HG03558 (cell line): ENCODE measurements around the gene UBR3.
"Not testable (repeated sequence)": the region's sequence is repeated elsewhere in the genome, so short reads cannot be mapped to it uniquely, and the experiment has no call there.

ENCODE experiments used
- ATAC-seq: cut with Tn5 transposase; IDR thresholded peaks from one replicate; pipeline ENCODE4 v1.9.1; 2021; ENCODE audit warnings: moderate number of reproducible peaks; ENCODE audit not compliant: unreplicated experiment; ENCODE audit errors: extremely low read depth

The UBR3 gene

DNA sequence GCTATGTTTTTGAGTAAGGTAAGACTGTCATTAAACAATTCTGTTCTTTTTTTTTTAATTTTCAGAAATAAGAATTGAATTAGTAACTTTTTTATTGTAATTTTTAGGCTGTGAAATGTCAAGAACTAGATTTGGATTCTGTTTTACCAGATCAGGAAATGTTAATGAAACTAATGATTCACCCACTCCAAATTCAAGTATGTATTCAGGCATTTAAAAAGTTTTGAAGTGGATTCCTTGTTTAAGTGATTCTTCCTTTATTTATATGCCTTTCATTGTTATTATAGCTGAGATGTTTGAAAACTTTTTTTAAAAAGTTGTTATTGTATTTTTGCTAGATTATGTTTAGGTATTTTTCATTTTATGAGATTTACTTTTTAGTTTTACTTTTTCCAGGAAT lies 96.7 kb downstream of the UBR3 start:
- no peak for ATAC-seq

DNA sequence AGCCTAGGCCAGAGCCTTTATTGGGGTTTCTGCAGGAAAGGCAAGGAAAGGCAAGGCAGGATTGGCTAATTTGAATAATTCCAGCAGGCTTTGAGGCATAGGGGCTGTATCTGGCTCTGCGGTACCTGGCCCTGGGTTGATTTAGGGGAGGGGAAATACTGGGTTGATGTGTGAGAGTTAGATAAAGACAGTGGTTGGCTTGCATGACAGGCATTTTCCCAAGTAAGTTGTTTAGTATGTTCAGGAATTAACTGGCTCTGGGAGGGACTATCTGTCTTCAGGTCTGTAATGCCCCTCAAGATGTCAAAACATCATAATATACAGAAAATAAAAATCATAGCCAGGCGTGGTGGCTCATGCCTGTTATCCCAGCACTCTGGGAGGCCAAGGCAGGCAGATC lies 98.7 kb downstream of the UBR3 start:
- no peak for ATAC-seq

DNA sequence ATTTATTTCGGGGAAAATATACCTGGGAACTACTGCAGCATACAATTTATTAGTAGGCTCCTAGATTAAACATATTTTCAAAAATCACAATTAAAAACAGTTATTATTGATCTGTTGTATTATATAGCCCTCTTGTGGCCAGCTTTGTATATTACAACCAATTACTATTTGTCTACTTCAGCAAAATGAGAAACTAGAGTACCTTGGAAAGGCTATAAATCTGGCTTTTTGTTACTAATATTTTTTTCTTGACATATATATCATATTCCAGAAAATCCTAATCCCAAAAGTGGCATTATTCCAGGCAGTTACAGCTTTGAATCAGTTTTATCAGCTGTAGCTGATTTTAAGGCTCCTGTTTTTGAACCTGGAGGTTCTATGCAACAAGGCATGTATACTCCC lies 101.2 kb downstream of the UBR3 start:
- no peak for ATAC-seq

DNA sequence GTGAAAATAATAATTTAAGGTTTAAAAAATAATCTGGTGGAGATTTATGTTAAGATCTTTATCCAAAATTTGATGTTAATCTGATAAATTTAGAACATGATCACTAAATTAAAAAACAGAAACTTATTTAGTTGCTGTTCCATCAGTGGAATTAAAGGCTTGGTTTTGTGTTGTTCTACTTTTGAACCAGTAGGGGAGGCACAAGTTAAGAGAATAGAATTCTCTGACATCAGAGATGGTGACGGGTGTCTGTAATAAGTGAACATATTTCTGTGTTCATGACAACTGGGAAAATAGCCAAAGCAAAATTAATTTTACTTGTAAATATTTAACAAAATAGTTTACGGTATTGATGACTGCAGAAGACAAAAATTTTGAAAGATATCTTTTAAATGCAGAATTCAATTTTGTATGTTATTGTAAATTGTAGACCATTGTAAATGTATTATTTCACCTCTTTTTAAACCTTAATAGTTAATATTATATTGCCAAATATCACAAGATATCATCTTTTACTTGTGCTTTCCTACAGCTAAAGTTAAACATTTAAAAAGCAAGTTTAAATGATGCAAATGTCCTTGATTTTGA lies 106.0 kb downstream of the UBR3 start:
- ATAC-seq = no peak

DNA sequence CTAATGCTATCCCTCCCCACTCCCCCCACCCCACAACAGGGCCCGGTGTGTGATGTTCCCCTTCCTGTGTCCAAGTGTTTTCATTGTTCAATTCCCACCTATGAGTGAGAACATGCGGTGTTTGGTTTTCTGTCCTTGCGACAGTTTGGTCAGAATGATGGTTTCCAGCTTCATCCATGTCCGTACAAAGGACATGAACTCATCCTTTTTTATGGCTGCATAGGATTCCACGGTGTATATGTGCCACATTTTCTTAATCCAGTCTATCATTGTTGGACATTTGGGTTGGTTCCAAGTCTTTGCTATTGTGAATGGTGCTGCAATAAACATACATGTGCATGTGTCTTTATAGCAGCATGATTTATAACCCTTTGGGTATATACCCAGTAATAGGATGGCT lies 109.4 kb downstream of the UBR3 start:
- ATAC-seq = not testable (repeated sequence)

DNA sequence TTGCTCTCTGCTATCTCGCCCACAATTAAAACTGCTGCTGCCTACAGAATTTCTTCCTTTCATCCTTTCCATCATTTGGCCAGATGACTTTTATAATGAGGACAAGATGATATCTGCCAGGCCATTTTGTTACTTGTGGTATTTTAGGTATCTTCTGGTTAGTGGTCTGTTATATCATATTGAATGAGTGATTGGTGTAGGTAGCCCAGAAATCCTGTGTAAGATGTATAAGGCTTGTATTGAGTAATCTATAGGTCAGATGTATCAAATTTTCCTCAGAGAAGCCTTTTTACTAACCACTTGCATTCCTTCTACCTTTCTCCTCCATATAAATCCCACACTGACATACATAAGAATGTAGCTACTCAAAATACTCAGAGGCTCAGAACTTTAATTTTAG lies 118.3 kb downstream of the UBR3 start:
- ATAC-seq = no peak

DNA sequence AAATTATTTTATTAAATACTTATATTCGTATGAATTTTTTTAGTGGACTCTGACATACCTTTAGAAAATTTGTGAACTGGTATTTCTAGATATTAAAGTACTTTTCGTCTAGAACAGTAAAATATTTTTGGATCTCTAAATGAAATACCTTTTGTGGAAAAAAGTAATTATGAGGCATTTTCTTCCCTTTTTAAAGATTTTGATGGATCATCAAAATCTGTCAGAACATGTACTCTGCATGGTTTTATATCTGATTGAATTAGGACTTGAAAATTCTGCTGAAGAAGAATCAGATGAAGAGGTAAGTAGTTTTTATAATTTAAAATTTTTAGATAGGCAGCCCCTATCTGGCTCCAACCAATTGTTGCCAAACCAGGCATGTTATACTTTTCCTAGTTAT lies 118.8 kb downstream of the UBR3 start:
- no peak for ATAC-seq

DNA sequence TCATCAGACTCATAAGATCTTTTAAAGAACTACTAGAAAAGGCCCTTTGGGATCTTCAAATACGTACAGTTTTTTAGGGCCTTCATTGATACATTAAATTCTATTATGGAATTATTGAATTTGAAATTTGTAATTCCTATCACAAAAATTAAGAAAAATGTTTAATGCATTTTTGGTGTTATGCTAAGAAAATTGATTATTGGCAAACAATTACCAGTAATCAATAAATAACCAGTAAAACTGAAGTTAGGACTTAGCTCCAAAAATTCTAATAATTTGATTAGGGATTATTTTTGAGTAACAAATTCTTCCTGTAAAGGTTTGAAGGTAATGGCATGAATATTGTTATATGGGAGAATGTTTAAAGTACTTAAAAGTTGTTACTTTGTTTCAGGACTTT lies 119.3 kb downstream of the UBR3 start:
- ATAC-seq = no peak

DNA sequence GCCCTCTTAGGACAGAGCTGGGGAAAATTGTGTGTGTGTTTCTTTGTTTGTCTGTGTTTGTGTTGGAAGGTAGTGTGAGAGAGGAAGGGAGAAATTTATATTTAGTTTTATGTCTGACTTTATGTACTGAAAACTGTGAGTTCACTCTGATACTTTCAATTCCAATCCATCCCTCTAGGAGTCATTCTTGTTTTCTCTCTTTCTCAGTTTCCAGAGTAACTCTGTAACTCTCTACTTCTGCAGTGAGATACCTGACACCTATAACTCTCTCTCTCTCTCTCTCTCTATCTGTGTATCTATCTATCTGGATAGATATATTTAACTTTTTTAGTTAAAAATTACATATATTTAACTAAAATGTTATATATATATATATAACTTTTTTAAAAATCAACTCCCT lies 128.7 kb downstream of the UBR3 start:
- no peak for ATAC-seq

DNA sequence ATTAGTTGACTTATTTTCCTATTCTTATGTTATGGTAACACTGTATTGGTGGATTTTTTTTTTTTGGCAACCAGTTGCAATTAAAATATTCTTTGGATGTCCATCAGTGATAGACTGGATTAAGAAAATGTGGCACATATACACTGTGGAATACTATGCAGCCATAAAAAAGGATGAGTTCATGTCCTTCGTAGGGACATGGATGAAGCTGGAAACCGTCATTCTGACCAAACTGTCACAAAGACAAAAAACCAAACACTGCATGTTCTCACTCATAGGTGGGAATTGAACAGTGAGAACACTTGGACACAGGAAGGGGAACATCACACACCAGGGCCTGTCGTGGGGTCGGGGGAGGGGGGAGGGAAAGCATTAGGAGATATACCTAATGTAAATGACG lies 130.0 kb downstream of the UBR3 start:
- ATAC-seq = not testable (repeated sequence)

DNA sequence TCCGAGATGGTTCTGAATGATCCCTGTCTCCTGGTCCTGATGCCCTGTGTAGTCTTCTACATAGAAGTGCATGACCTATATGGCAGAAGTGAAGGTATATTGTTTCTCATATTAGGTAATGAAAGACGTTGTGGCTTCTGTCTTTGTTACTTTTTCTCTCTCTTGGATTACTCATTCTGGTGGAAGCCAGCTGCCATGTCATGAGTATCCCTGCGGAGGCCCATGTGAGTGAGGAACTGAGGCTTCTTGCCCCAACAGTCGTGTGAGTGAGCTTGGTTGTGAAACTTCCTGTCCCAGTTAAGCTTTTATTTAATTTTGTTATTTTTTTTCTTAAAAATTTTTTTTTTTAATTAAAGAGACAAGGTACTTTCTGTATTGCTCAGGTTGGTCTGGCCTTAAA lies 134.7 kb downstream of the UBR3 start:
- ATAC-seq = no peak

DNA sequence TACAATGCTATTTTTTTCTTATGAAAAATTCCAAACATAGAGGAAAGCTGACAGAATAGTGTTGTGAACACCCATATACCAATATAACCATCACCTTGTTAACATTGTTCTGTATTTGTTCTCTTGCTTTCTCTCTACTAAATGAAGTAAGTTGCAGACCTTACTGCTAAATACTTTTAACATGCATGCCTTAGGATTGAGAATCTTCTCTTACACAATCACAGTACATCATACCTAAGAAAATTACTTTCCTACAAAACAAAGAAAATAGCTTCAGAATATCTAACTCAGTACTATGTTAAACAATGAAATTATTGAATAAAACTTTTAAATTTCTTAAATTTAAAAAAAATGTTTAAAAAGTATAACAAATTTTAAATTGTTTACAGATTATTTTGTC lies 136.5 kb downstream of the UBR3 start:
- no peak for ATAC-seq

DNA sequence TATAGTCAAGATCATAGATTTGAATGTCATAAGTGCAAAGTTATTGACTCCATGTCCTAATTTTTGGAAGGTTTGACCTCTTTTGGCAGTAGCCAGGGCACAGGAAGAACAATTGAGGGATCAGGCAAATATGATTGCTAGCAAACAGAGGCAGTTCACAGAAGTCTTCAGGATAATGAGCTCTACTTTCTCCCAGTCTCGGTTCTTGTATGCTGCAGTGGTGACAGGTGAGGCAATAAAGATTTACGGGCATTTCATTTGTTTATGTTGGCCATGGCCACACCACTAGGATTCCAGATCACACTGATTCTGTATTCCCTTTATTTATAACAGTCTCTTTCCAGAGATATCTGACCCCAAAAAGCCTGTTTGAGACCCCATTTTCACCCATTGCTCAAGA lies 137.5 kb downstream of the UBR3 start:
- no peak for ATAC-seq

DNA sequence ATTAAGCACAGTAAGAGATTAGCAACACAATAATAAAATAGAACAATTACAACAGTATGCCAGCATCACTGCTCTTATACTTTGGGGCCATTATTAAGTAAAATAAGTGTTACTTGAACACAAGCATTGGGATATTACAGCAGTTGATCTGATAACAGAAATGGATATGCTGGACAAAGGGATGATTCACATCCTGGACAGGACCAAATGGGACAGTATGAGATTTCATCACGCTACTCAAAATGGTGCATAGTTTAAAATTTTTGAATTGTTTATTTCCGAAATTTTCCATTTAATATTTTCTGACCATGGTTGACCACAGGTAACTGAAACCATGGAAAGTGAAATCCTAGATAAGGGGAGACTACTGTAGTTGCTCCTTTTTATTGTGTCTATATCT lies 138.2 kb downstream of the UBR3 start:
- ATAC-seq = no peak

DNA sequence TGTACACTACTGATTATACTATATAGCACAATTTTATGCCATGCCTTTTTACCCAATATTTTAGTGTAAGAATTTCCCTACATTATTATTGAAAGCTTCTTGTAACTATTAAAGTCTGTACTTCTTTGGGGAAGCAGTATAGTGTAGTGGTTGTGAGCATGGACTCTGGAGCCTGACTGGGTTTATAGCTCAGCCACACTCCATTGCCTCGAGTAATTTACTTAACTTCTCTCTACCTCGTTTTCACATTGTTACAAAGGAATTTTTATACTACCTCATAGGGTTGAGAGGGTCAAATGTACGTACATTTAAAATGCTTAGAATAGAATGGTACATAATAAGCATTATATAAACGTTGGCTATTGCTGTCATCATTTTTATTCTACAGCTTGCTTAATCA lies 139.2 kb downstream of the UBR3 start:
- ATAC-seq = no peak

DNA sequence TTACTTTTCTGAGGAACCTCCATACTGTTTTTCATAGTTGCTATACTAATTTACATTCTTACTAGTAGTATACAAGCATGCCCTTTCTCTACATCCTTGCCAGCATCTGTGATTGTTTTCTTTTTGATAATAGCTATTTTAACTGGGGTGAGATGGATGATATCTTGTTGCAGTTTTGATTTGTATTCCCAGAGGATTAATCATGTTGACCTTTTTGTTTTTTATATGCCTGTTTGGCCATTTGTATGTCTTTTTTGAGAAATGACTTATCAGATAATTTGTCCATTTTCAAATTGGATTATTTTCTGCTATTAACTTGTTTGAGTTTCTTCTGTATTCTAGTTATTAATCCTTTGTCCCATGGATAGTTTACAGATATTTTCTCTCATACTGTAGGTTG lies 141.5 kb downstream of the UBR3 start:
- no peak for ATAC-seq

DNA sequence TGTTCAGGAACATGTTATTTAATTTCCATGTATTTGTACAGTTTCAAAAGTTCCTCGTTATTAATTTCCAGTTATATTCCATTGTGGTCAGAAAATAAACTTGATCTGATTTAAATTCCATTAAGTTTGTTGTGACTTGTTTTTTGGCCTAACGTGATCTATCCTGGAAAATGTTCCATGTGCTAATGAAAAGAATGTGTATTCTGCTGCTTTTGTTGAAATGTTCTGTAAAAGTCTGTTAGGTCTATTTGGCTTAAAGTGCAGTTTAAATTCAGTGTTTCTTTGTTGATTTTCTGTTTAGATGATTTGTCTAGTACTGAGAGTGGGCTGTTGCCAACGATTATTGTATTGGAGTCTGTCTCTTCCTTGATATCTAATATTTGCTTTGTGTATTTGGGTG lies 148.0 kb downstream of the UBR3 start:
- no peak for ATAC-seq

DNA sequence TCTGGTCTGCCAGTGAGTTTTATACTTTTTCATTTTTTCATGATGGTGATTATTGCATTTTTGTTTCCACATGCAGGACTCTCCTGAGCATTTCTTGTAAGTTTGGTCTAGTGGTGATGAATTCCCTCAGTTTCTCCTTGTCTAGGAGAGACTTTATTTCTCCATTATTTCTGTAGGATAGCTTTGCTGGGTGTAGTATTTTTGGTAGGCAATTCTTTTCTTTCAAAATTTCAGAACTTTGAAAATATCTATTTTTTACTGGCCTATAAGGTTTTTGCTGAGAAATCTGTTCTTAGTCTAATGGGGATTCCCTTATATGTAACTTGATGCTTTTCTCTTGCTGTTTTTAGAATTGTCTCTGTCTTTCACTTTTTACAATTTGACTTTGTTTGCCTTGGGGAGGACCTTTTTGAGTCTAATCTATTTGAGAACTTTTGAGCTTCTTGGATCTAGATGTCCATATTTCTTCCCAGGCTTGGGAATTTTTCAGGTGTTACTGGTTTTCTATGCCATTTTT lies 149.1 kb downstream of the UBR3 start:
- no peak for ATAC-seq

DNA sequence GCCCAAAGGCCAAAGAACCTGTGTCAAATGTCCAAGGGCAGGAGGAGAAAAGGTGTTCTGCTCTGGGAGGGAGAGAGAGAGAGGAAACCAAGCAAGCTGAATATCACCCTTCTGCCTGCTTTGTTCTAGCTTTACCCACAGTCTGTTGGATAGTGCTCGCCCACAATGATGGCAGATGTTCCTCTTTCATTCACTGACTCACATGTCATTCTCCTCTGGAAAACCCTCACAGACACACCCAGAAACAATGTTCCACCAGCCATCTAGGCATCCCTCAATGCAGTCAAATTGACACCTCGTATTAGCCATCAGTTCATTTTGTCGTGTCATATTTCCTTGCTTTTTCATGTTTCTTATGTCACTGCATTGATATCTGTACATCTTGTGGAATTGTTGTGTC lies 150.3 kb downstream of the UBR3 start:
- ATAC-seq = no peak

DNA sequence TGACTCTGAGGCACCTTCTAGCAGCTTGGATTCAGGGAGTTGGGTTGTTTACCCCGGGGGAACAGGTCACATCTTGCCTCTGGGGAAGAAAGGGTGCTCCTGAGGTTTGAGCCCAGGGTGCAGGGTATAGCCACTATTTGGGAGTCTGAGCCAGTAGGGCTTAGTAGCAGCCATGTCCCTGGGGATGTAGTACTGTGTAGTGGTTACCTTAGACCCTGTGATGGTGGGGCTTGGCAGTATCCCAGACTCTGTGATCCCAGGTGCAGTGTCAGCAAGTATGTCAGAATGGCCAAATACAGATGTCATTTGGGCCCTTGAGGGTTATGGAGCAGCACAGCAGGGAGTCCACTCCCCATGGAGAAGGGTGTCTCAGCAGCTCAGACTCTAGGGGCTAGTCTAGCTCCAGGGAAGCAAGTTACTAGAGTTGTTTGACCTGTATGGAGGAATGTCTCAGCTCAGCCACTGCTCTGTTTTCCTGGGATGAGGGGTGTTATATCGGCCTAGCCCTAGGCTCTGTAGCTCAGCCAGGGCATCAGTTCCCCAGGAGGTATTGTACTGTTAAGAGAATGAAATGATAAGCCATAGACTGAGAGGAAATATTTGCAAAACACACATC lies 151.3 kb downstream of the UBR3 start:
- ATAC-seq = no peak

DNA sequence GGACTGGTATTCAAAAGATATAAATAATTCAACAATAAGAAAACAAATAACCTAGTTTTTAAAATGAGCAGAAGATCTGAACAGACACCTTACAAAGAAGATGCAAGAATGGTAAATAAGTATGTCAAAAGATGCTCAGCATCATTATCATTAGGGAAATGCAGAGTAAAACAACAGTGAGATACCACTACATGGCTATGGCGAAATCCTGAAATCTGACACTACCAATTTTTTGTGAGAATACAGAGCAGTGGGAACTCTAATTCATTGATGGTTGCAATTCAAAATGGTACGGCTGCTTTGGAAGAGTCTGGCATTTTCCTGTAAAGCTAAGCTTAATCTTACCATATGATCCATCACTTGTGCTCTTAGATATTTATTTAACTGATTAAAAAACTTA lies 151.8 kb downstream of the UBR3 start:
- no peak for ATAC-seq

DNA sequence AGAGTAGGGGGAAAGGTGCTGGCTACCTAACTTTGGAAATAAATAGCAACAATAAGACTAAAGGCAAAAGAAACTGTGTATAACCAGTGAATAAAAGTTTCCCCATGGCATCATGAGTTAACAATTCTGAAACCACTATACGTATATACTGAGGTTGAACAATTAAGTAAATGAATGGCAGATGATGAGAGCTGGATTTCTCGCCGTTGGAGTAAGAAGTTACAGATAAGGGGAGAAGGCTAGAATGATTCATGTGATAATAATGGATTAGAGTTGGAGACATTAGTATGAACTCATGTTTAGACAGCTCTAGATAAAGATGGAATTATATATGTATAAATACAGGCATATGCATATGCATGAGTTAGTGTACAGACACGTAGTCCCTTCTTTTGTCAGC lies 152.7 kb downstream of the UBR3 start:
- no peak for ATAC-seq
